H1 (cell line): ENCODE data around the gene SURF1. TPM values are rescaled to one million over a fixed set of nuclear protein-coding genes. Genes with fewer than 3 reads are reported as not detected.

Source experiments
- CTCF ChIA-PET: fragments of 300-600 bp; sonication (Branson Sonifier 250); formaldehyde crosslinking; loops from one replicate; lab custom pipeline; 2021; ENCODE audit not compliant: partially characterized antibody; lab: Charles Lee
- POLR2A ChIA-PET: fragments of 300-600 bp; sonication (Branson Sonifier 250); formaldehyde crosslinking; loops from one replicate; lab custom pipeline; 2021; ENCODE audit warnings: inconsistent platforms; ENCODE audit not compliant: partially characterized antibody; lab: Charles Lee
- DNase-seq, 2 experiments: peaks; one replicate each; pipeline versions ENCODE4 v3.0.0 to v3.0.0-alpha.2; 2010 to 2022; ENCODE audit warnings: low spot score in 2 of 2, low read depth in 1 of 2, mixed read lengths in 1 of 2
- FAIRE-seq: peaks from 2 replicates; lab custom pipeline; 2011; peaks lifted over from hg19 to GRCh38; lab: Jason Lieb, UNC
- H2AFZ ChIP-seq: 2 replicates; pipeline ENCODE4 v1.8.1; 2012; ENCODE audit warnings: low read length, inconsistent platforms
- H2AK5ac ChIP-seq: 2 replicates; pipeline ENCODE4 v1.6.1; 2013; ENCODE audit warnings: low read depth, low read length
- H2BK120ac ChIP-seq: replicated peaks from 2 replicates; pipeline ENCODE3; 2013; ENCODE audit warnings: low read depth, low read length, inconsistent platforms
- H2BK12ac ChIP-seq: 2 replicates; pipeline ENCODE4 v1.6.1; 2013; ENCODE audit warnings: low read depth, low read length
- H2BK15ac ChIP-seq: 2 replicates; pipeline ENCODE4 v1.6.1; 2013; ENCODE audit warnings: low read length
- H2BK20ac ChIP-seq: 2 replicates; pipeline ENCODE4 v1.6.1; 2013; ENCODE audit warnings: low read length
- H2BK5ac ChIP-seq: 2 replicates; pipeline ENCODE4 v1.6.1; 2013; ENCODE audit warnings: low read depth, low read length
- H3K14ac ChIP-seq: 2 replicates; pipeline ENCODE4 v1.6.1; 2013; ENCODE audit warnings: inconsistent platforms; ENCODE audit not compliant: insufficient read length
- H3K18ac ChIP-seq: 2 replicates; pipeline ENCODE4 v1.6.1; 2013; ENCODE audit warnings: low read length; ENCODE audit errors: extremely low read depth
- H3K23ac ChIP-seq: 2 replicates; pipeline ENCODE4 v1.6.1; 2013; ENCODE audit warnings: inconsistent platforms; ENCODE audit not compliant: insufficient read length
- H3K23me2 ChIP-seq: 2 replicates; pipeline ENCODE4 v1.6.1; 2013; ENCODE audit warnings: low read depth, low read length
- H3K27ac ChIP-seq: 2 replicates; pipeline ENCODE4 v1.6.1; 2011; ENCODE audit warnings: low read depth, low read length, inconsistent platforms
- H3K27me3 ChIP-seq, 4 experiments: replicated peaks in 1 of 4; 1 replicate in 1 of 4; 2 replicates in 3 of 4; pipeline versions ENCODE4 v1.6.1 to v1.8.1; 2011 to 2013; ENCODE audit warnings: low read length in 3 of 4, mild to moderate bottlenecking in 3 of 4, inconsistent platforms in 2 of 4, mixed read lengths in 2 of 4, moderate library complexity in 1 of 4; ENCODE audit not compliant: control insufficient read depth in 3 of 4, insufficient read depth in 3 of 4; ENCODE audit errors: extremely low read depth in 1 of 4
- H3K36me3 ChIP-seq, 4 experiments: 2 replicates each; pipeline versions ENCODE4 v1.6.1 to v1.8.1; 2011 to 2013; ENCODE audit warnings: mild to moderate bottlenecking in 4 of 4, low read length in 3 of 4, moderate library complexity in 2 of 4, control low read depth in 1 of 4, inconsistent platforms in 1 of 4; ENCODE audit not compliant: insufficient read depth in 4 of 4, control insufficient read depth in 2 of 4
- H3K4ac ChIP-seq: replicated peaks from 2 replicates; pipeline ENCODE3; 2013; ENCODE audit warnings: low read length, low read depth, mixed read lengths, inconsistent platforms; ENCODE audit not compliant: insufficient read length
- H3K4me1 ChIP-seq, 4 experiments: replicated peaks in 1 of 4; 1 replicate in 1 of 4; 2 replicates in 3 of 4; pipeline versions ENCODE4 v1.6.1 to v1.8.1; 2011 to 2013; ENCODE audit warnings: low read length in 3 of 4, inconsistent platforms in 2 of 4, mixed read lengths in 1 of 4; ENCODE audit not compliant: insufficient read depth in 4 of 4, control insufficient read depth in 3 of 4
- H3K4me2 ChIP-seq, 2 experiments: 2 replicates each; pipeline versions ENCODE4 v1.6.1 to v1.8.1; 2011 to 2013; ENCODE audit warnings: low read depth in 2 of 2, low read length in 2 of 2, control low read depth in 1 of 2, inconsistent platforms in 1 of 2, mild to moderate bottlenecking in 1 of 2; ENCODE audit not compliant: insufficient read depth in 1 of 2
- H3K4me3 ChIP-seq, 4 experiments: fragments of 200-600, 300-600 bp in 1 of 4; sonication (generic), shearing (Covaris generic), sonication (Bioruptor Twin) in 1 of 4; 2 replicates each; pipeline versions ENCODE4 v1.5.1 to v1.8.1; 2011 to 2016; ENCODE audit warnings: low read length in 4 of 4, low read depth in 3 of 4, control low read depth in 2 of 4, inconsistent platforms in 2 of 4, mild to moderate bottlenecking in 2 of 4, mixed read lengths in 1 of 4, moderate library complexity in 1 of 4; ENCODE audit not compliant: insufficient read depth in 2 of 4; ENCODE audit errors: extremely low read depth in 1 of 4
- H3K56ac ChIP-seq: replicated peaks from 2 replicates; pipeline ENCODE3; 2013; ENCODE audit warnings: low read depth, mild to moderate bottlenecking, mixed read lengths, low read length, inconsistent platforms; ENCODE audit not compliant: insufficient read length
- H3K79me1 ChIP-seq: 2 replicates; pipeline ENCODE4 v1.6.1; 2013; ENCODE audit warnings: low read depth, low read length, control low read depth
- H3K79me2 ChIP-seq, 2 experiments: 2 replicates each; pipeline versions ENCODE4 v1.6.1 to v1.8.1; 2012 to 2013; ENCODE audit warnings: low read length in 2 of 2, mild to moderate bottlenecking in 2 of 2, inconsistent platforms in 1 of 2; ENCODE audit not compliant: insufficient read depth in 2 of 2, control insufficient read depth in 1 of 2
- H3K9ac ChIP-seq, 4 experiments: replicated peaks in 1 of 4; 1 replicate in 1 of 4; 2 replicates in 3 of 4; pipeline versions ENCODE4 v1.6.1 to v1.8.1; 2011 to 2013; ENCODE audit warnings: low read depth in 3 of 4, low read length in 3 of 4, control low read depth in 2 of 4, mild to moderate bottlenecking in 2 of 4, moderate library complexity in 2 of 4, inconsistent platforms in 1 of 4; ENCODE audit errors: extremely low read depth in 1 of 4
- H3K9me3 ChIP-seq, 2 experiments: 2 replicates each; pipeline versions ENCODE4 v1.6.1 to v1.8.1; 2012 to 2013; ENCODE audit warnings: mild to moderate bottlenecking in 2 of 2, moderate library complexity in 2 of 2, control low read depth in 1 of 2, inconsistent platforms in 1 of 2, low read depth in 1 of 2, low read length in 1 of 2, mixed read lengths in 1 of 2; ENCODE audit not compliant: insufficient read depth in 2 of 2
- H4K20me1 ChIP-seq, 2 experiments: replicated peaks in 1 of 2; 2 replicates each; pipeline versions ENCODE3 to v1.8.1; 2011 to 2013; ENCODE audit warnings: inconsistent platforms in 2 of 2, low read length in 2 of 2, mild to moderate bottlenecking in 1 of 2; ENCODE audit not compliant: insufficient read depth in 2 of 2, control insufficient read depth in 1 of 2
- H4K5ac ChIP-seq: 2 replicates; pipeline ENCODE4 v1.6.1; 2013; ENCODE audit warnings: low read length, low read depth, mixed read lengths, inconsistent platforms; ENCODE audit not compliant: insufficient read length
- H4K8ac ChIP-seq: 2 replicates; pipeline ENCODE4 v1.8.0; 2013; ENCODE audit warnings: mild to moderate bottlenecking, moderate library complexity, low read length, inconsistent platforms; ENCODE audit not compliant: insufficient read depth; ENCODE audit errors: extremely low read depth
- H4K91ac ChIP-seq: replicated peaks from 2 replicates; pipeline ENCODE3; 2013; ENCODE audit warnings: low read length, mixed read lengths, inconsistent platforms; ENCODE audit not compliant: insufficient read length
- BACH1 ChIP-seq: IDR thresholded peaks from 2 replicates; pipeline ENCODE4 v1.6.1; 2012; ENCODE audit warnings: low read length, improper control_type of control experiment
- FOSL1 ChIP-seq: IDR thresholded peaks from 2 replicates; pipeline ENCODE4 v1.6.1; 2011; ENCODE audit warnings: mild to moderate bottlenecking, low read depth, low read length, moderate library complexity; ENCODE audit not compliant: insufficient read depth
- GABPA ChIP-seq: IDR thresholded peaks from 2 replicates; pipeline ENCODE4 v1.6.1; 2011; ENCODE audit warnings: mild to moderate bottlenecking, low read length, moderate library complexity, borderline replicate concordance; ENCODE audit not compliant: insufficient read depth
- KDM1A ChIP-seq: fragments of 200-600, 300-600 bp; sonication (generic); IDR thresholded peaks from 2 replicates; pipeline ENCODE4 v1.7.1; 2016; ENCODE audit warnings: mild to moderate bottlenecking, low read length, borderline replicate concordance
- RAD21 ChIP-seq, 2 experiments: IDR thresholded peaks in 1 of 2; conservative IDR thresholded peaks in 1 of 2; 2 replicates each; pipeline ENCODE4 v1.6.1; 2011; ENCODE audit warnings: low read depth in 2 of 2, low read length in 2 of 2, improper control_type of control experiment in 1 of 2, inconsistent platforms in 1 of 2, mild to moderate bottlenecking in 1 of 2, moderate library complexity in 1 of 2
- RNF2 ChIP-seq: fragments of 200-900, 300-1000 bp; sonication (generic); IDR thresholded peaks from 2 replicates; pipeline ENCODE4 v1.7.1; 2016; ENCODE audit warnings: borderline replicate concordance, low read depth, mild to moderate bottlenecking, antibody characterized with exemption, low read length; ENCODE audit not compliant: poor library complexity, severe bottlenecking; ENCODE audit errors: missing control alignments
- SAP30 ChIP-seq: fragments of 300-600 bp; sonication (generic); IDR thresholded peaks from 2 replicates; pipeline ENCODE4 v1.7.1; 2012; ENCODE audit warnings: low read length, moderate library complexity, mild to moderate bottlenecking, inconsistent platforms; ENCODE audit not compliant: insufficient read depth, insufficient replicate concordance
- SIN3A ChIP-seq, 2 experiments: IDR thresholded peaks in 1 of 2; conservative IDR thresholded peaks in 1 of 2; 2 replicates each; pipeline ENCODE4 v1.6.1; 2011 to 2012; ENCODE audit warnings: low read length in 2 of 2, improper control_type of control experiment in 1 of 2, low read depth in 1 of 2, mild to moderate bottlenecking in 1 of 2
- SIX5 ChIP-seq: IDR thresholded peaks from 2 replicates; pipeline ENCODE4 v1.6.1; 2011; ENCODE audit warnings: mild to moderate bottlenecking, low read depth, low read length
- SUZ12 ChIP-seq: fragments of 200-600 bp; sonication (generic); IDR thresholded peaks from 2 replicates; pipeline ENCODE4 v1.6.1; 2012; ENCODE audit warnings: mild to moderate bottlenecking, inconsistent platforms, low read length, moderate library complexity, mixed read lengths
- WGBS, 2 experiments: shearing (Covaris generic) in 1 of 2; methylation state at CpG; one replicate each; pipeline versions ENCODE4 v1.1.6 to v1.1.7; 2013 to 2015; ENCODE audit warnings: low lambda C conversion rate in 2 of 2, mixed read lengths in 2 of 2, inconsistent platforms in 1 of 2, low coverage in 1 of 2, missing lambda C conversion rate in 1 of 2; ENCODE audit not compliant: insufficient replicate concordance in 2 of 2, insufficient coverage in 1 of 2, insufficient read length in 1 of 2; ENCODE audit errors: extremely low coverage in 1 of 2, missing lambda C conversion rate in 1 of 2; 5-methylcytosine and 5-hydroxymethylcytosine counted together
- polyA plus RNA-seq, 7 experiments: library from polyadenylated mRNA; depleted of rRNA in 3 of 7; stranded (reverse) in 5 of 7; unstranded in 2 of 7; fragments of >200 nt in 5 of 7; fragments of 200-250 nt in 2 of 7; gene quantifications; 1 replicate in 5 of 7; 2 replicates in 1 of 7; 4 replicates in 1 of 7; pipeline versions ENCODE4 v1.2.1 to v1.2.3, GENCODE V29; 2011 to 2013; ENCODE audit warnings: missing spikeins in 2 of 7, mixed read lengths in 2 of 7
- total RNA-seq: library from RNA; stranded (reverse); fragmentation: NEBNext Ultra II Directional; extraction: Animal tissue kit (Norgen Biotek cat#: 25700); gene quantifications from 2 replicates; pipeline ENCODE4 v1.2.1, GENCODE V29; 2021

Gene SURF1
- total and polyA plus RNA-seq, 2 of the 8 experiments (the other 6 are each of a cell fraction or from before 2014, with no cell fraction given), result 43.1 to 44.7 TPM

GRCh38 chr9:133386338-133386737 is 30.1 kb upstream of the SURF1 start:
- Histone ChIP-seq H3K9me3 (peaks cover 4 to 15% of the 10 kb centered on the region in 2 experiments; a peak in 3 of 4 replicates), H3K27ac (no peak overlapping the region), H3K79me2 (no peaks in the 10 kb centered on the region), H3K18ac (no peak overlapping the region), H3K23me2 (peaks cover 16% of the 10 kb centered on the region; the same call in 1 of the 2 replicates), H2AFZ (no peak overlapping the region), H3K4me2 (no peak overlapping the region), H3K36me3 (no peaks in the 10 kb centered on the region; a peak in 1 of 8 replicates), H2BK120ac (no peak overlapping the region), H3K79me1 (no peaks in the 10 kb centered on the region), H3K14ac (no peak overlapping the region), H3K4me1 (no peaks in the 10 kb centered on the region; a peak in 1 of 7 replicates), H2AK5ac (no peak overlapping the region), H4K5ac (no peak overlapping the region), H3K23ac (no peak overlapping the region), H2BK20ac (no peak overlapping the region), H4K20me1 (peaks cover 0 to 15% of the 10 kb centered on the region in 2 experiments), H4K91ac (no peak overlapping the region), H2BK12ac (no peak overlapping the region), H3K27me3 (peaks cover 0 to 2% (median 0%) of the 10 kb centered on the region in 4 experiments; a peak in 2 of 7 replicates), H3K4ac (no peak overlapping the region), H3K4me3 (no peak overlapping the region), H4K8ac (no peak overlapping the region), H2BK5ac (no peak overlapping the region), H3K9ac (0 out of 7 replicates have a peak overlapping the region, but pooled peaks of 1 of the 4 experiments have one; percentile 21), H3K56ac (no peak overlapping the region), H2BK15ac (no peak overlapping the region)
- DNase-seq (no peak), FAIRE-seq (no peak)
- POLR2A ChIA-PET, result interaction anchor here (0.8 to 1.9 kb wide), 8 partner anchors 9 to 85 kb away, joined by 3 to 7 read pairs (median 4); partner anchors contain the start of genes ADAMTS13, SURF1 and SURF2
- 86% methylated on average over 13 of the region's 13 CpGs; no CpG with 5 or more reads in 1 of the 2 experiments for WGBS, 2 experiments
- no peak for TF ChIP-seq FOSL1
- TF ChIP-seq SIX5, result no peak
- no peak for TF ChIP-seq SAP30
- TF ChIP-seq SIN3A (conservative IDR thresholded peaks at IDR 0.05 in 1 of 2, IDR thresholded peaks at IDR 0.05 in 1 of 2; ENCODE audit: low read depth in 1 of 2, low read length in 2 of 2), result no peak
- no peak for TF ChIP-seq BACH1
- no peak for TF ChIP-seq GABPA
- no peak for TF ChIP-seq SUZ12
- no peak for TF ChIP-seq KDM1A
- no peak for TF ChIP-seq RNF2
- no peak for TF ChIP-seq RAD21 (IDR thresholded peaks at IDR 0.05 in 1 of 2, conservative IDR thresholded peaks at IDR 0.05 in 1 of 2; ENCODE audit: low read depth in 2 of 2, low read length in 2 of 2)
- CTCF ChIA-PET, result interaction anchor here (0.6 to 4.7 kb wide), 9 partner anchors 10 to 70 kb away, joined by 3 to 52 read pairs (median 3); no protein-coding TSS in a partner anchor
